ENCODE data around the gene GABRR3.

GABRR3 gene

GRCh38 chr3:98035208-98035607 lies at the start of gene GABRR3:
Gene GABRR3, minus strand, starts transcription at chr3:98035315. Its CDS starts 328 bp downstream, at chr3:98034987.
- DNase-seq: no peak

GRCh38 chr3:98073486-98073885 lies 38.4 kb upstream of the GABRR3 start:
- no peak for DNase-seq

GRCh38 chr3:98070840-98071239 lies 35.7 kb upstream of the GABRR3 start:
- DNase-seq: no peak

GRCh38 chr3:98068824-98069223 lies 33.7 kb upstream of the GABRR3 start:
- no peak for DNase-seq

GRCh38 chr3:98058244-98058960 lies 23.3 kb upstream of the GABRR3 start:
- DNase-seq: no peak

- DNase-seq: no peak
These were observed 22.5 kb upstream of the GABRR3 start for GRCh38 chr3:98057631-98058030.

- DNase-seq: no peak
These were observed 20.9 kb upstream of the GABRR3 start for GRCh38 chr3:98056035-98056434.

- no peak for DNase-seq
These were observed 14.2 kb upstream of the GABRR3 start for GRCh38 chr3:98049271-98049670.

GRCh38 chr3:98048586-98048985 lies 13.5 kb upstream of the GABRR3 start:
- no peak for DNase-seq

GRCh38 chr3:98041350-98041749 lies 6.2 kb upstream of the GABRR3 start:
- no peak for DNase-seq

GRCh38 chr3:98039322-98040024 lies 4.4 kb upstream of the GABRR3 start:
- DNase-seq: peak; percentile 41 to 79

GRCh38 chr3:98038876-98039275 lies 3.8 kb upstream of the GABRR3 start:
- no peak for DNase-seq

- DNase-seq: no peak
These were observed 3.2 kb upstream of the GABRR3 start for GRCh38 chr3:98038286-98038685.

GRCh38 chr3:98034486-98034885 lies 629 bp downstream of the GABRR3 start:
- DNase-seq: no peak

GRCh38 chr3:98034036-98034435 lies 1.1 kb downstream of the GABRR3 start:
- no peak for DNase-seq

- no peak for DNase-seq
These were observed 2.2 kb downstream of the GABRR3 start for GRCh38 chr3:98032904-98033303.

GRCh38 chr3:98032265-98032664 lies 2.9 kb downstream of the GABRR3 start:
- DNase-seq: no peak

- DNase-seq: no peak
These were observed 6.0 kb downstream of the GABRR3 start for GRCh38 chr3:98029083-98029482.

GRCh38 chr3:98027085-98027446 lies 8.0 kb downstream of the GABRR3 start:
- DNase-seq: no peak

- DNase-seq: no peak
These were observed 8.6 kb downstream of the GABRR3 start for GRCh38 chr3:98026425-98027084.

GRCh38 chr3:98025392-98025945 lies 9.6 kb downstream of the GABRR3 start:
- no peak for DNase-seq

- DNase-seq: peak; percentile 45 to 73
These were observed 11.9 kb downstream of the GABRR3 start for GRCh38 chr3:98022978-98023820.
